ENCODE measurements around the gene CSRP3.

The CSRP3 gene

DNA sequence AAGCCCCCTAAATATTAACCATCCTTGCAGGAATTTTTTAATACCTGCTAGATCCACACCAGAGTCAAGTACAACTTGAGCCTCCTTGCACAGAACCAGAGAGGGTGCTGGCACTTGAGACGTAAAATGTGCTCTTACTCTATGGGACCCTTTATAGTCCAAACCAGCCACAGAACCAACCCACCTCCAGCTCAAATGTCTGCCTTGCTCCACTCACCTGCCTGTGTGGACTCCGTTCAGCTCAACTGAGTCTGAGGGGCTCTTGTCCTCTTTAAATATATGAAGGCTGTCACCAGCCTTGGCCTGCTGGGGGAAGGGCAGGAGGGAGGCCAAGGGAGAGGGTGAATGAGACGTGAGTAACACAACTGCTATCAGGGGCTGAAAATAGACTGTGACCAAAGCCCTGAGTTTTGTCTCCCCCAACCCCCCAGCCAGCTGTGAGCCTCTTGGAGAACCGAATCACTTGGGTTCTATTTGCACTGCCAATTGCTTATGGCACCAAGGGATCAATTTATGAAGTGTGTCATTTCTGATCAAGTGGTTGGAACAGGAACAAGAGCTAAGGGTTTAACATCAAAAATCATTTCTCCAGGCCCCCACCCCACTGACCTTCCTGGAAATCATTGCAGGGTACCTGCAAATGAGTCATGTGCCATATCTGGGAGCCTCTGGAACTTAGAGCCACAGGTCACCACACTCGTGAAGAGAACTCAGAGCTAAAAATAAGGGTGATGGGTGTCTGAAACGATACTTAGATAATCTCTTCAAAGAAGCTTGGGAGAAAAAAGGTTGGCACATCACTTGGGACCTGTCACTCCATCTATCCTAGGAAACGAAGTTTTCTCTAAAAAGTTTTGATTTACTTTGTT, at the start of gene CSRP3:
CSRP3 (minus strand) TSS at position 247 of the 869 bp plus-strand sequence. CDS start 9,535 bp downstream, outside the sequence.
- in situ Hi-C loops (cut with MboI; ENCODE audit: low sequenced_read_pairs): no loop called here

DNA sequence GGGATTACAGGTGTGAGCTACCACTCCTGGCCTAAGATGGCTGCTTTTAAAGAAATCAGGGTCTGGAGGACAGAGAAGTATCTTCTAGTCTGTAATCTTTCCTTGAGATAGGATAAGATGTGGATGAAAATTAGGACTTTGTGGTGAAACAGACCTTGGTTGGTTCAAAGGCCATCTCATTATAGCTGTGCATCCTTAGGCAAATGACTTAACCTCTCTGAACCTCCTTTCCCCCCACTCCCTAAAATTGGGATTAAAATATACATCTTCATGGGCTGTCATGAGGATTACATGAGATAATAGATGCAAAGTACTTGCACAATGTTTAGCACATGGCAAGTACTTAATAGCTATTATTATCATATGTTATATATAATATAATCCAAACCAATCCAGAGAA, 49.8 kb upstream of the CSRP3 start:
- in situ Hi-C loops (cut with MboI; ENCODE audit: low sequenced_read_pairs): no loop called here

DNA sequence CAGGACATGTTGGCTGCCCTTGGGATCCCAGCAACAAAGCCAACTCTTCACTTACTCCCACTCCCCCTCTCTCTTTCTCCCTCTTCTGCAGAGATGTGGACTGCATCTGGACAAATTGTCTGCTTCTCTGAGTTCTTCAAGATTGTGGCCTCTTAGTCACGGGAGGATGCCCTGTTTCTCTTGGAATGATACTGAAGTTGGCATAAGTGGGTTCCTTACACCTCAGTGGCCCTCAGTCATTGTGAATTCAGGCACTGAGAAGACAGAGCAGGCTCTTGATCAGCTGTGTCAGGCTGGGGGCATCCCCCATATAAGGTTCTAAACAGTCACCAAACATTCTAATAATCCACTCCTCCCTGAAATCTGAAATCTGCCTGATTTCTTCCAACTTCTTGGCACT, 45.0 kb upstream of the CSRP3 start:
- in situ Hi-C loops (cut with MboI; ENCODE audit: low sequenced_read_pairs): no loop called here

DNA sequence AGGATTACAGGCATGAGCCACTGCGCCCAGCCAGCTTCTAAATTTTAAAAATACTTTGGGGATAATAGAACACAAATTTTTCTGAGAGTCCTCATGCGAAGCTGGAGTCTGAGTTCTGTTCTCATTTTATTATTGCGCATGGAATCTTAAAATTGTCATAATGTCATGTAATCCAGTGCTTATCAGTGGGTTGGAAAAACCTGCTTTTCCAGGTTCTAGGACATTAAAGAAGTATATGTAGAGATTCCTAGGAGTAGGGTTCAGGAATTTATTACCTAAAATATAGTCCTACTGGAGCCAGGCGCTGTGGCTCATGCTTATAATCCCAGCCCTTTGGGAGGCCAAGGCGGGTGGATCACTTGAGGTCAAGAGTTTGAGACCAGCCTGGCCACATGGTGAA, 43.6 kb upstream of the CSRP3 start:
- in situ Hi-C loops (cut with MboI; ENCODE audit: low sequenced_read_pairs): no loop called here

DNA sequence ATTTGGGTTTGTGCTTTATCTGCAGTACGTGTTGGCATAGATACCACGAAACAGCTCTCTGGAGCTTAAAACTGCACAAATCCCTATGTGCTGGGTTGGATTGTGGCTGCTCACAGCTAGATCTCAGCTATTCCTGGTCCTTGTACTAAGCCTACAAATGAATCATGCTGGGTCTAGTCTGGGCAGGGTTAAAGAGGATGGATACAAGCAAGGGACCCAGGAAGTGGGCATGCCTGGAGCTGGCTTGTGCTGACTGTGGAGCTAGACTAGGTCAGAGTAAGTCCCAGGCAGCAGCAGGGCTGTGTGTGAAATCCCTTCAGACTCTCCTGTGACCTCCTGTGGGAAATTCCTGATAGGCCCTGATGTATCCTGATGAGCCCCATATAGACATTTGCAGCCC, 42.8 kb upstream of the CSRP3 start:
- in situ Hi-C loops (cut with MboI; ENCODE audit: low sequenced_read_pairs): no loop called here

DNA sequence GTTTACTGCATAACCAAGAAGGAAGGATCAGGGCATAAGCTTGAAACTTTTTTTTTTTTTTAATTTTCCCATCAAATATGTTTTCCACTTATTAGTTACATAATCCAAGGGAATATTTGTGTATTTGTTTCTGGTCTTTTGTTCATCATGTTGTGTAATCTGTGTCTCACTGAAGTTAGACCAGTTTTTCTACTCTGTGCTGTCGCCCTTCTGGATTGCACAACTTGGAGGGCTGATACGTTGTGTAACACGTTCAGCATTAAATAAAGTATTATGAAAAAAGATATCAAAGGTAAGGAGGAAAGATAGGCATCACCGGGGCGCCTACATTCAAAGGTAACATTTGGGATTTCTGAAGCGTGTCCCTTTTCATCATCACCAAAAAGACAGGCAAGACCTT, 42.3 kb upstream of the CSRP3 start:
- in situ Hi-C loops (cut with MboI; ENCODE audit: low sequenced_read_pairs): no loop called here

DNA sequence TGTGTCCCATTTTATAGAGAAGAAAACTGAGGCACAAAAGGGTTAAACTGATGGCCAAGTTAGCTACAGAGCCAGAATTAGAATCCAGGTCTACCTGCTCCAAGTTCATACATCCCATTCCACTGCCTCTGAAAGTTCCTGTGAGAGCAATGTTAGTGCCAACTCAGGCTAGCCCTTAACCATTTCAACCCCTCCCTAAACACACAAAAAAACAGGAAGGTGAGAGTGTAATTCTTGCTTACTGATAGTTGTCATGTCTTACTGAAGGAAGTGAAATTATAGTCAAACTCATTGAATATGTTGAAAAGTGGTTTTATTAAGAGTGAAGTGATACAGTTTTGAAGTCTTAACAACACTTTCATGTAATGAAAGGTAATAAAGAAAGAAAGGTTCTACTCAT, 41.8 kb upstream of the CSRP3 start:
- in situ Hi-C loops (cut with MboI; ENCODE audit: low sequenced_read_pairs): no loop called here

DNA sequence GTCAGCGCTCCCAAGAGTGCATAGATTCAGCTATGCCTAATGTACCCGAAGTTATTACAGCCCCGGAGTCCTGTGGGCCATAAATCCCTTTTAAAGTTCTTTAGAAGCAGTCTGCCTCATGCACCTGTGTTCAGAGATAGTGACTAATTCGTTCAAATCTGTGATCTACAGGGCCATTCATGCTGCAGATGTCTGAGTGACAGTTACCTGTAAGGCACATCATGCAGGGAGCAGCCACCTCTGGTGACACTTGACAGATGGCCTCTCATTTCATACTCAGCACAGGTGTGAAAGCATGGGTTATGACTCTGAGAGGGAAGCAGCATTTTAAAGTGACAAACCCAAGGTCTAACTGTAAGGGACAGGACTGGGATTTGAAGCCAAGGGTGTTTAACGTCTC, 41.4 kb upstream of the CSRP3 start:
- in situ Hi-C loops (cut with MboI; ENCODE audit: low sequenced_read_pairs): no loop called here

DNA sequence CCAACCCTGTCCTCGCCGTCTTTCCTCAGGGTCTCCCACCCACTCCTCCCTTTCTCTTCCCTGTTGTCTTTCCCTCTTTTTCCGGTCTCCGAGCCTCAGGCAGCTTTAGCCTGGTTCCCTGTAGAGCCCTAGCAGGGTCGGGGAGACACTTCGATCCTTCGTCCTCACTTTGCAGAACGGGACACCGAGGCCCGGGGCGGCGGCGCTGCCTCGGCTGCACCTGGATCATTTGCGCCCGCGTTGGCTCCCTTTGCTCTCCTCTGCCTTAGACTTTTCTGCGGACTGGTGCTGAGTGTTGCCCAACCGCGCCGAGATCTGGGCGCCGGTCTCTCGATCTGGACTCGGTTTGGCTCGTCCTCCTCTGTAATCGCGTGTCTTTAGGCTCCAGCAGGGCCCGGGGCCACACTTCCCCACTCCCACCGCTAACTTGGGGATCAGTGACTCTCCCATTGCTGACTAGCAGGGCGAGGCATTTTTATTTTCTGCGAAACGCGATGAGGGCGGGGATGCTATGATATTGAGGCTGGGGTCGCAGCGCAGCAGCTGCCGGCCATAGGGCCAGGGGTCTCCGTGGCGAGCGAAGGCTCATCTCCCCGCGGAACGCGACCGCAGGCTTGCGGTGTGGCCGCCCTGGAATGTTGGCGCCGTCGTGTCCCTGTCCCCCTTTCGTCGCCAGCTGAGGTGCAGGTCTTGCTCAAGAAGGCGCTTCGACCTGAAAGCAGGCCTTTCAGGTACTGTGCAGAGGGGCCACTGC, 40.6 kb upstream of the CSRP3 start:
- in situ Hi-C loops (cut with MboI; ENCODE audit: low sequenced_read_pairs): no loop called here

DNA sequence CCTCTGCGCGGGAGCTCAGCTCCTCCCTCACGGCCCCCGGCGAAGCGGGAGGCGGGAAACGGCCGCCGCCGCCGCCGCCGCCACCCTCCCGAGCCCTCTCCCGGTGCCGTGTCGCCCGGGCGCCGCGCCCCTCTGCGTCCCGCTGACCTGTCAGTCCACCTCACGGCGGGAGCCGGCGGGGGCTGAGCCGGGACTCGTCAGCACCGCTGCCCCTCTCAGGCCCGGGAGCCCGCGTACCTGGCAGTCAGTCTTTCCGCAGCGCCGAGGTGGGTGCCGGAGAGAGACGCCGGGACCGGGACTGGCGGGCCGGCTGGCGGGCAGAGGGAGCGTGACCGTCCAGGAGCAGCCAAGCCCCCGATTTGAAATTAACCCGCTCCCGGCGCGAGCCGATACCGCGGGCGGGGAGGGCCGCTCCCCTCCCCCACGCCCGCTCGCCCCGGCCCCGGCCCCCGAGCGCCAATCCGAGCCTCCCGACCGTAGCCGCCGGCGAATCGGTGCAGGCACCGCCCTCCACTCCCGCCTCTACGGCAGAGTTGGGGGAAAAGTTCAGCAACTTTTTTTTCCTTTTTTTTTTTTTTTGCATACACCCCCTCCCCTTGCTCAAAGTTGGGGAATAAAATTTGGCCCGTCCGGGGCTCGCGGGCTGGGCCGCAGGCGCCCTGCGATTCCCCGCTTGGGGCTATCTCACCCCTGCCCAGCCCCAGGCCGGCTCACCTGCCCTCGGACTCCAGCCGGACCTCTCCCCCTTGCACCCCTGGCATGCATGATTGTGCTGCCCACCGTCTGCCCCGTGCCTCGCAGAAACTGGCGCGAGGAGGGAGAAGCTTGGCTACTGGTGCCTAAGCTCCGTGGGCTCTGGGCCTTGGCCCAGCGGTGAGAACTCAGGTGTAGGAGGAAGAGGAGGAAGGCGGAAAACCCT, 39.7 kb upstream of the CSRP3 start:
- in situ Hi-C loops (cut with MboI; ENCODE audit: low sequenced_read_pairs): no loop called here

DNA sequence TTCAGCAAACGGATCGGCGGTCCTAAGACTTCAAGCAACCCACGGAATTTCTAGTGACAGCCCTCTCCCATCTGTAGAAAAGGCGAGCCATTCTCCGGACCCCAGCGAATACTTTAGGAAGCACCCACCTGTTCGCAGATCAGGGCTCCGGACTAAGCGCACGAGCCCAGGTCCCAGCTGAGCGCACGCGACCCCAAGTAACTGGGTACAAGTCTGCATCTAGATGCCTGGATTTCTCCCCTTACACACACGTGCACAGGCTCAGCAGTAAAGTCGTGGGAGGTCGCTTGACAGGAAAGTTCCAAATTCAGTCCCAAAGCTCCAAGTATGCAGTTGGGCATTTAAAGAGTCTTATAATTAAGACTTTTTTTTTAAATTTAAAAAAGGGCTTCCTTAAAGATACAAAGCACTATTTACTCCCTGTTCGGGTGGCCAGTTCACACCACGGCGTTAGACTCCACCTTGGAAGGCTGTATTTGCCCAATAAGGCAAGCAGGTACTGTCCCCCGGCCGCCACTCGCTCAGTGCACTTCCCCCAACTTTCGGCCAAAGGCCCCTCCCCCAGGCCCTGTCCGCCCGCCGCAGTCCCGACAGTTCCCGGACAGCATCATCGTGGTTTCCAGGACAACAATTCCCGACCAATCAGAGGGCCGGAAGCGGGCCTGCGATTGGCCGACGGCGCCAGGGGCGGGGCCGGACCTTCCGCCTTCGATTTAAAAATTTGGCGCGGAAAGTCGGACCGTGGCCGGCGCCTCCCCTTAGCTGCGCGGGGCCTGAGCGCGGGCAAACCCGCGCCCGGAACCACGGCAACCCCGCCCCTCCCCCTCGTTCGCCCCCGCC, 38.9 kb upstream of the CSRP3 start, which contains the start of gene E2F8:
E2F8 (minus strand) TSS at position 526 of the 840 bp plus-strand sequence. CDS start 824 bp downstream, outside the sequence.
- in situ Hi-C loops (cut with MboI; ENCODE audit: low sequenced_read_pairs): no loop called here

DNA sequence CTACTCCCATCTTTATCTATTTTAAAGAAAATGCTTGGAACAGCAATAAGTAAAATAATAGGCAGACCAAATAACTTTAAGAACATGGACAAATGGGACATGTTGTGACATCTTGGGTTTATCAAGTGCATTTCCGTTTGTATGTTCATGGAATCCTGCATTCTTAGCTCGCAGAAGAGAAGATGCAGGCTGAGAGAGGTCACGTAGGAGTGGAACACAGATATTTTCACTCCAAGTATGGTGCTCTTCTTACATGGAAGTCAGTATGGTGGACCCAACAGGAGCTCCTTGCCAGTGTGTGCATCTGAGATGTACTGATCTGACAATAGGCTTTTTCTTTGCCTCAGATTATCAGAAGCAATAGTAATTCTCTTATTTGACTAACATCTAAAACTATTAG, 37.3 kb upstream of the CSRP3 start:
- in situ Hi-C loops (cut with MboI; ENCODE audit: low sequenced_read_pairs): no loop called here

DNA sequence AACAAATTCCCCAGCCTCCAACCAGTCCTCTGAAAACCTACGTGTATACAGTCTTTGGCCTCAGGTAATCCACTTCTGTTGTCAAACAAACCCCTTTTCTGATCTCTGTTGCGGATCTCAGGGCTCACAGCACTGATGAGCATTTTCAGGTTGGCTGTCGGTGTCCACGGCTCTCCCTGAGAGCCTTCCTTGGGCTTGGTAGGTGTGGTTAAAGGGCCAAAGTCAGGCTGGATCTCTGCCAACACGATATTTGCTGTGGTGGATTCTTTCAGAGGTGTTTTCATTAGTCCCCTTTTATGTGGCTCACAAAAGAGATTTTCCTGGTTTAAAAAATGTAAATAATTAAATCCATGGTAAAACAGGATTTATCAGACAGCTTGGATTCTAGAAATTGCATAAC, 36.0 kb upstream of the CSRP3 start:
- in situ Hi-C loops (cut with MboI; ENCODE audit: low sequenced_read_pairs): no loop called here

DNA sequence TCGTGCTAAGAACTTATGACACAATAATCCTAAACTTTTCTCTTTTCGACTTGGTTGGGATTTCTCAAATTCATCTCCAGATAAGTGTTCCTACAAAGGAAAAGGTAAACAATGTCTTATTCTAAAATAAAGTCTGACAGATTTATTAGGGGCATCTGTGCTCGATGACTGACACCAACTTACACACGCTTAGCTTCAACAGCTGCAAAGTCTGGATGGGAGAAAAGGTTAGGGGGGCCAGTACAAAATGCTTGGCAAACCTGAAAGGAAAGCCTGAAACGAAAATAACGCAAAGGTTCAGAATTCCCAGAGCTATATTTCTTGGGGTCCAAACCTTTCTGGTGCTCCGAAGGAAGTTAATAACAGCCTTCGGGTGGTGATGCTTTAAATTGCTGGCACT, 35.6 kb upstream of the CSRP3 start:
- in situ Hi-C loops (cut with MboI; ENCODE audit: low sequenced_read_pairs): no loop called here

DNA sequence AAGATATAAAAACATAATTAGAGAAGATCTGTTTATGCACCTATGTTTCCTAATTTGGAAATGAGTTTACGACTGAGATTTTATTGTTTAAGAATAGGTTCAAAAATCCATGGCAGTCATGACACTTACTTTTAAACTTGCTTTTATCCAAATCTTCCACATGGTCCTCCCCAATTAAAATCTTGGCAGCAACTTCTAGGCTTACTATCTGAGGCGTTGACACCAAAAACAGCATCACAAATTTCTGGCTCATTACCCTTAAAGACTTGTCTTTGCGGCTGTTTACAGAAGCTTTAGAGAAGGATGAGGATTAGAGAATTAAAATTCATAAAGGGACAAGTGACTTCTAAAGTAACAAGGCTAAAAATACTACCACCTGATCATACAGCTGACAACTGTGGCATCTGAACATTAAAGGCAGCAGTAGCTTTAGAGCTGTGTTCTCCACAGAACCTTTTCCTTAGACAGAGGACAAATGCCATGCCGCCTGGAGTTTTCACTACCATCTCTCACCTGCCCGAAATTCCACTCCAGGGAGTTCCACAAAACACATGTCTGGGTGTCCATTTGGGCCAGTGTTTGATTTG, 32.5 kb upstream of the CSRP3 start:
- in situ Hi-C loops (cut with MboI; ENCODE audit: low sequenced_read_pairs): no loop called here

DNA sequence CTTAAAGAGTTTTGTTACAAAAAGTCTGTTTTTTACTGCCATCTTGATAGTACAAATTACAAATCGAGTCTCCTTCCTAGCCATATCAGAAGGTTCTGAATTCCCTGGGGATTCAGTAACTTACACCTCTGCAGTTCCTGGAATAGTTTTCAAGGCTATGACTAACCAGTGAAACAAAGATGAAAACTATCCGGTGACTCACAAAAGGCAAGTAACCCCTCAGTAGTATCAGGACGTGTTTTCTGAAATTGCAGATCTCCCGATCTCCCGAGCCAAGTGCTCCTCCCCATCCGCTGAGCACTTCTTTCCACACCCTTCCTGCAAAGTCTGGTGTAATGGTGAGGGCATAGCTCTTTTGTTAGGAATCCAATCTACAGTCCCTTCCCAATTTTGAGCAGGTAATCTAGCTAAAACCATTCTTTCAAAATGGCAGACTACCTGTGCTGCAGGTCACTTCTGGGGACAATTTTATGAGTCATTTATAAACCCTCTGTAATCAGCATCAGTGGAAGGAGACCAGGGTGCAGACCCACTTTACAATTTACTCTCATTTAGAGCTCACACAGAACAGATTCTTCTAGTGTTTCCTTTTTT, 31.2 kb upstream of the CSRP3 start:
- in situ Hi-C loops (cut with MboI; ENCODE audit: low sequenced_read_pairs): no loop called here

DNA sequence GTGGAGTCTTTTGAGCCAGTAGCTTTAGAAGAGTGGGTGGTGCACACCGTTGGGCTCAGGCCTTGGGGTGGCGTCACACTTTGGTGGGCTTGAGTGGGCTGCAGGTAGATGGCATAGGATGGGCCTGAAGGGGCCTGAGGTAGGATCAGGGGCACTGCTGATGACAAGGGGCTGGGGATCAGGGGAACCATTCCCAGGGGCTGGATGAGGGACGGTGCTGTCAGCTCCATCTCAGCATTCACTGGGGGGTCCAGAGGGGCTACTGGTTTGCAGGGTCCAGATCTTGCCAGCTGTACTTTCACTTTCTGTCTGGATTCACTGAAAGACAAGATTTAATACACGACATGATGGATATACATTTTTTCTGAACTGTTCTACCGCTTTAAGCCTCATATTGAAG, 27.9 kb upstream of the CSRP3 start:
- in situ Hi-C loops (cut with MboI; ENCODE audit: low sequenced_read_pairs): no loop called here

DNA sequence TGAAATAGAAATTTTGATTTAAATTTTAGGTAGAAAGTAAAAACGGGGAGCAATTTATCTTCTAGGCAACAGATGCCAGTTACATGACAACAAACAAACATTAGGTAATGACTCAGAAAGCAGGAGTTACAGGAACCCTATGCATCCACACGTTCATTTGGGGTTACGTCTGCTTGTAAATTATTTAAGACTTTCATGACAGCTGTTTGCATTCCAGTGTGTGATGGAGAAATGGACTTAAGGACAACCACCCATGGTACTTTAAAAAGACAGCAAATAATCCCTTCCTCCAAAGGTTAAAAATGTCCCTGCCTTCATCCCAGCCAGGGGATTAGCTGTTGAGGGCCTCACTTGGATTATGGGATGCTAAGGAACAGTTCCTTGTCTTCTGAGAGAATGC, 27.2 kb upstream of the CSRP3 start:
- in situ Hi-C loops (cut with MboI; ENCODE audit: low sequenced_read_pairs): no loop called here

DNA sequence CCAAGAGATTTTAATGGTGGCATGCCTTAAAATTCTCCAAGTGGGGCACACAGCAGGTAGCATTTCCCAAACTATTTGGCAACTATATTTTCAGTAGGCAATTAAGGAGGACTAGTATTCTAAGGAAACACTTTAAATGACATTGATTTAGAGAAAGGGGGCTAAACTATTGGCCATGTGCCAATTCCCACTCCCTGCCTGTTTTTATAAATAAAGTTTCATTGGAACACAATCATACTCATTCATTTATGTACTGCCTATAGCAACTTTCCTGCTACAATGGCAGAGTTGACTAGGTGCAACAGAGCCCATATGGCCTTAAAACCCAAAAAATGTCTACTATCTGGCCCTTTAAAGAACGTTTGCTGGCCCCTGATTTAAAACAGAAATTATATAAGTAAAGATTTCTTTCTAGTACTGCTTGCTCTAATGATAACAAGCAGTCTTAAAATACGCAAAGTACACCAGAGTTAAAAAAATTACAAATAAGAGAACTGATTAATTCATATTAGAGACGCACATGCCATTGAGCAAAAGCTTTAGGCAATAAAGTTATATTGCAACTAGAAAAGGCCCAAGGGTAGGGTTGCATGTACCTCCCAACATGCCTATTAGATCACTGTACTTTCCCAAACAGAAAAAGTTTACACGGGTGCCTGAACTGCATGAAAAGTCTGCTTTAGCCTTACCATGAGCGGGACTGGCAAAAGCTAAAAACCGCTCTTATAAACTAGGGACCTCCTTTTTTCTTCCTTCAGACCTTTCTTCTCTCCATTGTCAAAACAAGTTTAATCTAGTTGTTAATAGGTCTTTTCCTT, 24.8 kb upstream of the CSRP3 start:
- in situ Hi-C loops (cut with MboI; ENCODE audit: low sequenced_read_pairs): no loop called here

All from hTERT RPE-1 (cell line).